Lung (tissue), 12 donors: ENCODE results near the gene MEIS2. TPM values are rescaled to one million over a fixed set of nuclear protein-coding genes. Genes with fewer than 3 reads are reported as not detected.

Experiments used
- ATAC-seq: fragments of 200-7000 bp; cut with Tn5 transposase; one replicate; pipeline ENCODE4 v1.9.1; 2020; ENCODE audit warnings: moderate number of reproducible peaks; ENCODE audit not compliant: insufficient read depth, low FRiP score
- DNase-seq, 3 donors: peaks; one replicate each; pipeline ENCODE4 v3.0.0-alpha.2; 2013 to 2017
- H3K27ac ChIP-seq, 2 donors: one replicate each; pipeline ENCODE4 v1.5.1; 2013; ENCODE audit warnings: mild to moderate bottlenecking in 2 of 2, moderate library complexity in 2 of 2, control low read depth in 1 of 2, inconsistent platforms in 1 of 2, low read depth in 1 of 2, low read length in 1 of 2
- H3K27me3 ChIP-seq, 3 donors: one replicate each; pipeline ENCODE4 v1.5.1; 2013; ENCODE audit warnings: low read length in 2 of 3; ENCODE audit not compliant: control insufficient read depth in 3 of 3, insufficient read depth in 3 of 3
- H3K36me3 ChIP-seq, 4 donors: one replicate each; pipeline ENCODE4 v1.5.1; 2013; ENCODE audit warnings: low read length in 4 of 4, mild to moderate bottlenecking in 1 of 4, moderate library complexity in 1 of 4; ENCODE audit not compliant: control insufficient read depth in 4 of 4, insufficient read depth in 4 of 4
- H3K4me1 ChIP-seq, 5 donors: one replicate each; pipeline ENCODE4 v1.5.1; 2013; ENCODE audit warnings: low read length in 5 of 5, mild to moderate bottlenecking in 2 of 5, moderate library complexity in 1 of 5; ENCODE audit not compliant: control insufficient read depth in 5 of 5, insufficient read depth in 5 of 5
- H3K4me3 ChIP-seq: one replicate; pipeline ENCODE4 v1.5.1; 2013; ENCODE audit warnings: mild to moderate bottlenecking, control low read depth, moderate library complexity
- H3K9ac ChIP-seq, 2 donors: one replicate each; pipeline ENCODE4 v1.5.1; 2013; ENCODE audit warnings: low read length in 2 of 2, control low read depth in 1 of 2; ENCODE audit not compliant: insufficient read depth in 1 of 2
- H3K9me3 ChIP-seq, 4 donors: one replicate each; pipeline ENCODE4 v1.5.1; 2013; ENCODE audit warnings: low read length in 3 of 4, mild to moderate bottlenecking in 1 of 4, moderate library complexity in 1 of 4; ENCODE audit not compliant: control insufficient read depth in 4 of 4, insufficient read depth in 3 of 4
- CTCF ChIP-seq: IDR thresholded peaks from 2 replicates; pipeline ENCODE4 v1.5.1; 2012; ENCODE audit warnings: mild to moderate bottlenecking; ENCODE audit errors: control extremely low read depth, extremely low read depth
- WGBS, 2 donors: extraction: QIAGEN DNeasy Blood & Tissue Kit; methylation state at CpG; one replicate each; pipeline ENCODE4 v1.1.7; 2013; 5-methylcytosine and 5-hydroxymethylcytosine counted together
- polyA plus RNA-seq, 2 donors: library from polyadenylated mRNA; stranded (reverse); fragments of 200-250 nt; gene quantifications; one replicate each; pipeline ENCODE4 v1.2.1, GENCODE V29; 2013
- total RNA-seq, 2 donors: library from RNA; depleted of rRNA in 1 of 2; stranded (reverse); fragments of >200 nt in 1 of 2; gene quantifications; one replicate each; pipeline ENCODE4 v1.2.1, GENCODE V29; 2014 to 2021
- donor health status: control.
- donor health status: control.
- donor health status: Bipolar disorder and iron deficiency.
- donor health status: healthy.
- donor health status: DM: yes; HTN: yes; CAD: no.

MEIS2 gene
- total and polyA plus RNA-seq, 4 donors, result 5.6 to 47.5 (median 13.7) TPM

GRCh38 chr15:37001417-37001816 lies 98.9 kb downstream of the MEIS2 start:
- Histone ChIP-seq H3K9ac (no peak overlapping the region), H3K27ac (no peak overlapping the region), H3K36me3 (peaks cover 0 to 11% (median 5%) of the 10 kb centered on the region in 4 donors), H3K4me1 (peaks cover 0 to 19% (median 0%) of the 10 kb centered on the region in 5 donors), H3K27me3 (no peaks in the 10 kb centered on the region), H3K9me3 (no peaks in the 10 kb centered on the region), H3K4me3 (no peak overlapping the region)
- no peak for ATAC-seq
- TF ChIP-seq CTCF, result no peak
- DNase-seq, result no peak

DNA sequence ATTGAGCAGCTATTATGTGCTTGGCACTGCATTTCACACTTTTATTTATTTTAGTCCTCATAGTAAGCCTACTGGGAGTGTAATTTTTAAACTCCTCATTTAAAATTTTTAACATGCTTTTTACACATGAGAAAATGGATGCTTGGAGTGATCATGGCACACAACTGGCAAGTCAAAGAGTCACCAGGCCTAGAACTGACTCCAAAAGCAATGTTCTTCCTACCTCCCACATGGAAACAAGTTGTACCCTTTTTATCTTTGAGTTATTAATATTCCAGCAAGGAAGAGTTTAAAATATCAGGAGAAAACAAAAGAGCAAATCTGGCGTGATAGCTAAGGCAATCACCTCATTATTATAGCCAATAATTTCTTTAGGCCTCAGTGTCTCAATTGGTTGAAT lies 100.6 kb downstream of the MEIS2 start:
- no peak overlapping the region for H3K9ac ChIP-seq
- no peak for ATAC-seq
- peaks cover 0 to 7% (median 1%) of the 10 kb centered on the region in 4 donors for H3K36me3 ChIP-seq
- WGBS, 2 donors, result 87 to 94% methylated on average over 1 of the region's 1 CpG
- no peak overlapping the region for H3K4me3 ChIP-seq
- no peak for TF ChIP-seq CTCF
- no peaks in the 10 kb centered on the region for H3K9me3 ChIP-seq
- H3K4me1 ChIP-seq, result peaks cover 0 to 22% (median 0%) of the 10 kb centered on the region in 5 donors
- DNase-seq, result no peak
- peak overlapping the region in 1 of 2 donors; percentile 40 for H3K27ac ChIP-seq
- H3K27me3 ChIP-seq, result no peaks in the 10 kb centered on the region

DNA sequence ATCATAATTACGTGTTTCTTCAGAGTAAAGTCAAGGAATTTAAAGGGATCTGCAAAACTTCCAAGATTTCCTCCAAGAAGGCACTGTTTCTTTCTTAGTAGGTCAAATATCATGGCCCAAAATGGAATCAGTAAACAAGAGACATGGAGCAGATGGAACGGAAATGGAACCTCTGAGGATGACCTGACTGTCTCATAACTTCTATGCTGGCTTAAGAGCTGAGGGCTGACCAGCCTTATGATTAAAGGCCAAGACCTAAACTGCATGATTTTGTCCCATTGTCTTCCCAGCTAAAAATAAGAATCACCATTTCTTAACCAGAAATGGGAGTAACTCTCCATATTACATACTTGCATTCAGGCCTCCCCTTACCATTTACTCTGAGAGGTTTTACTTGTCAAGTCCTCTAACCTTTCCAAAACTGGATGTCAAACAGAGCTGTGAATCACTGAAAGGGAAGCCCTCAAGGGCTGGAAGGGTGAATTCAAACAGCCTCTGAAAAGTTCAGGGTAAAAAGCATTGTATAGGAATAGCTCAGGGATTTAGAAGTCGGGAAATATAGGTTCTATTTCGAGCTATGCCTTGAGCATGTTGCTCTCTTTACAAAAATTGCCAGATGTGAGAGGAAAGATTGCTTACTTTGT lies 103.7 kb downstream of the MEIS2 start:
- ATAC-seq (no peak), DNase-seq (no peak)
- peak overlapping the region in 1 of 2 donors; percentile 74 for H3K27ac ChIP-seq
- H3K9ac ChIP-seq, result no peak overlapping the region
- H3K36me3 ChIP-seq, result peaks cover 0 to 3% (median 0%) of the 10 kb centered on the region in 4 donors
- 86 to 87% methylated on average over 4 of the region's 4 CpGs for WGBS, 2 donors
- H3K9me3 ChIP-seq, result no peaks in the 10 kb centered on the region
- no peak overlapping the region for H3K4me3 ChIP-seq
- peaks cover 0 to 25% (median 0%) of the 10 kb centered on the region in 5 donors for H3K4me1 ChIP-seq
- no peaks in the 10 kb centered on the region for H3K27me3 ChIP-seq
- TF ChIP-seq CTCF, result no peak

DNA sequence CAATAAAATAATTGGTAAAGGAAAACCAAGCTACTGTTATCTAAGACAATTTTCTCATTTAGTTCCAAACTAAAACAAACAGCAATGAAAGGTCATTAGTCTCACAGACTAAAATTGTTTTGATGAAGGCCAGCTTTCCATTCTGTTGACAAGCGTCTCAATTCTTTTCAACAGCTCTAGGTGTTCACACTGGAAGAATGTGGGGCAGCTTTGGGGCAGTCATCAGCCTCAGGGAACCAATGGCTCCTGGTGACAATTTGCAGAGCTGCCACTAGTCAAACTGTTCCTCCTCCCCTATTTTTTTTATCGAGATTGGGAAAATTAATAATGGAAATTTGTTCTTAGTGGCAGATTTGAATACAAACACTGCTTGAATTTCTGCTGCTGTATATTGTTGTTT lies 104.2 kb downstream of the MEIS2 start:
- H3K9ac ChIP-seq, result no peak overlapping the region
- no peak overlapping the region for H3K4me3 ChIP-seq
- peaks cover 0 to 3% (median 0%) of the 10 kb centered on the region in 4 donors for H3K36me3 ChIP-seq
- H3K27ac ChIP-seq, result no peak overlapping the region
- peaks cover 0 to 21% (median 0%) of the 10 kb centered on the region in 5 donors for H3K4me1 ChIP-seq
- no peak for DNase-seq
- no peak for TF ChIP-seq CTCF
- H3K27me3 ChIP-seq, result no peaks in the 10 kb centered on the region
- 76 to 83% methylated on average over 2 of the region's 2 CpGs for WGBS, 2 donors
- H3K9me3 ChIP-seq, result no peaks in the 10 kb centered on the region
- no peak for ATAC-seq
